Measurements from ENCODE around the gene ZBED3.
"Not testable (repeated sequence)": the region's sequence is repeated elsewhere in the genome, so short reads cannot be mapped to it uniquely, and the experiment has no call there.

ZBED3 gene

DNA sequence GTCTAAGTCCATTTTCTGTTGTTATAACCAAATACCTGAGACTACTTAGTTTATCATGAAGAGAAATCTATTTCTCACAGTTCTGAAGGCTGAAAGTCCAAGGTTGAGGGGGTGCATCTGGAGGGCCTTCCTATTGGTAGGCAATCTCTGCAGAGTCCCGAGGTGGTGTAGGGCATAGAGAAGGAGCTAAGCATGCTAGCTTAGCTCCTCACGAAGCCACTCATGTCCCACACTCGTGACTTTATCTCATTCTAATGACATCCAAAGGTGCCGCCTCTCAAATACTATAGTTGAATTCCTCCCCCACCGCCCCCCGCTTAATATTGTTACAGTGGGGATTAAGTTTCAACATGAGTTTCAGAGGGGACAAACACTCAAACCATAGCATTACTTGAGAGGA, 36.0 kb upstream of the ZBED3 start:
- Histone ChIP-seq H3K27me3 (no peaks in the 10 kb centered on the region), H3K4me1 (no peaks in the 10 kb centered on the region), H3K4me3 (no peak overlapping the region), H3K9me3 (no peaks in the 10 kb centered on the region), H3K36me3 (no peaks in the 10 kb centered on the region), H3K27ac (no peak overlapping the region)
- intact Hi-C loops (cut with DNase I; ENCODE audit: low total_unique reads): no loop called here
- no peak for DNase-seq
- TF ChIP-seq, protein P1, sequence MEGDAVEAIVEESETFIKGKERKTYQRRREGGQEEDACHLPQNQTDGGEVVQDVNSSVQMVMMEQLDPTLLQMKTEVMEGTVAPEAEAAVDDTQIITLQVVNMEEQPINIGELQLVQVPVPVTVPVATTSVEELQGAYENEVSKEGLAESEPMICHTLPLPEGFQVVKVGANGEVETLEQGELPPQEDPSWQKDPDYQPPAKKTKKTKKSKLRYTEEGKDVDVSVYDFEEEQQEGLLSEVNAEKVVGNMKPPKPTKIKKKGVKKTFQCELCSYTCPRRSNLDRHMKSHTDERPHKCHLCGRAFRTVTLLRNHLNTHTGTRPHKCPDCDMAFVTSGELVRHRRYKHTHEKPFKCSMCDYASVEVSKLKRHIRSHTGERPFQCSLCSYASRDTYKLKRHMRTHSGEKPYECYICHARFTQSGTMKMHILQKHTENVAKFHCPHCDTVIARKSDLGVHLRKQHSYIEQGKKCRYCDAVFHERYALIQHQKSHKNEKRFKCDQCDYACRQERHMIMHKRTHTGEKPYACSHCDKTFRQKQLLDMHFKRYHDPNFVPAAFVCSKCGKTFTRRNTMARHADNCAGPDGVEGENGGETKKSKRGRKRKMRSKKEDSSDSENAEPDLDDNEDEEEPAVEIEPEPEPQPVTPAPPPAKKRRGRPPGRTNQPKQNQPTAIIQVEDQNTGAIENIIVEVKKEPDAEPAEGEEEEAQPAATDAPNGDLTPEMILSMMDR (IDR thresholded peaks at IDR 0.05): no peak

DNA sequence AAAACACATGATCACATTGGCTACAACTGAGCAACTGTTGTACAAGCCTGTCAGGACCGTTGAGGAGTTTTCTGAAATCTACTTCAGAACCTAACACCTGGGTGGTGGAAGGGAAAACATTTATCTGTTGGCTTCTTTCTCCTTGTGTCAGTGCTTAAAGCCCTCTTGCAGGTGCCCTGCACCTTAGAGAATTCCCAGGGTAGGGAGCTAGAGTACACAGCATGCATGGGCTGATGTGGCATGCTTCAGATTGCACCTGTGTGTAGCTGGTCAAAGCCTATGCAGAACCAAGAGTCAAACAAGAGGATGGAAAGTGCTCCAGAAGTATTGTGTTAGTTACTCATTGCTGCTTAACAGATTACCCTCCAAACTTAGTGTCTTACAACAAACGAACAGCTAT, 33.6 kb upstream of the ZBED3 start:
- intact Hi-C loops (cut with DNase I; ENCODE audit: low total_unique reads): no loop called here
- Histone ChIP-seq H3K4me1 (no peaks in the 10 kb centered on the region), H3K27ac (no peak overlapping the region), H3K9me3 (no peaks in the 10 kb centered on the region), H3K27me3 (no peaks in the 10 kb centered on the region), H3K4me3 (no peak overlapping the region), H3K36me3 (no peaks in the 10 kb centered on the region)
- no peak for DNase-seq
- TF ChIP-seq, protein P1 (IDR thresholded peaks at IDR 0.05): no peak

DNA sequence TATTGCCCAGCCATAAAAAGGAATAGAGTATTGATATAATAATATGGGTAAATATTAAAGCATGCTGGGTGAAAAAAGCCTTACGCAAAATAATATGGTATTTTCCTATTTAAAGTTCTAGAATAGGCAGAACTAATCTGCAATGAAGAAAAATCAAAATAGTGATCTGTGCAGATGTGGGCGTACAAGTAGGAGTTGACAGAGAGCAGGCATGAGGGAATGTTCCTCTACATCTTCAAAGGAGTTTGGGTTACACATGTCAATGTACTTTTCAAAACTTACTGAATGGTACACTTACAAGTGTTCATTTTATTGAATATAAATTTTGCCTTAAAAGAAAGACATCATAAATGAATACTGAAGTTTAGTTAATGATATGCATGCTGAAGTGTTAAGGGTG, 33.0 kb upstream of the ZBED3 start:
- no peaks in the 10 kb centered on the region for H3K36me3 ChIP-seq
- TF ChIP-seq, protein P1 (IDR thresholded peaks at IDR 0.05): no peak
- H3K27ac ChIP-seq: no peak overlapping the region
- no peak for DNase-seq
- H3K4me3 ChIP-seq: no peak overlapping the region
- no peaks in the 10 kb centered on the region for H3K9me3 ChIP-seq
- no peaks in the 10 kb centered on the region for H3K27me3 ChIP-seq
- intact Hi-C loops (cut with DNase I; ENCODE audit: low total_unique reads): no loop called here
- H3K4me1 ChIP-seq: no peaks in the 10 kb centered on the region

DNA sequence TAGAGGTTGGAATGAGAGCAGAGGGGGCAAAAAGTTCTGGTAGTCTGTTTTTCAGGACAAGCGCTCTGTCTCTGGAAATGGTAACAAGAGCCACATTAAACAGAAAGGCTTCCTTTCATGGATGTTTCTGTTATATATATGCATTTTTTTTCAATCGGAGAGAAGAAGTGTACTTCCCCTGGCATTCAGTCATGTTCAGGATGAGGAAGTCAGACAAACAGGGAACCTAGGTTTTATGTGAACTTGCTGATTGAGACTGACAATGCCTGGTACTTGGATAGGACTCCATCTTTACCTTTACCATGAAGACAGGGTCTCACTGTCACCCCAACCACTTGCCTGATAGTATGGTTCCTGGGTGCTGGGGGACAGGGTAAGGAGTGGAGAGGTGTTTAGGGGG, 30.1 kb upstream of the ZBED3 start:
- Histone ChIP-seq H3K36me3 (no peaks in the 10 kb centered on the region), H3K4me1 (no peaks in the 10 kb centered on the region), H3K9me3 (no peaks in the 10 kb centered on the region), H3K4me3 (no peak overlapping the region), H3K27ac (no peak overlapping the region), H3K27me3 (no peaks in the 10 kb centered on the region)
- DNase-seq: no peak
- intact Hi-C loops (cut with DNase I; ENCODE audit: low total_unique reads): no loop called here
- TF ChIP-seq, protein P1 (IDR thresholded peaks at IDR 0.05): no peak

DNA sequence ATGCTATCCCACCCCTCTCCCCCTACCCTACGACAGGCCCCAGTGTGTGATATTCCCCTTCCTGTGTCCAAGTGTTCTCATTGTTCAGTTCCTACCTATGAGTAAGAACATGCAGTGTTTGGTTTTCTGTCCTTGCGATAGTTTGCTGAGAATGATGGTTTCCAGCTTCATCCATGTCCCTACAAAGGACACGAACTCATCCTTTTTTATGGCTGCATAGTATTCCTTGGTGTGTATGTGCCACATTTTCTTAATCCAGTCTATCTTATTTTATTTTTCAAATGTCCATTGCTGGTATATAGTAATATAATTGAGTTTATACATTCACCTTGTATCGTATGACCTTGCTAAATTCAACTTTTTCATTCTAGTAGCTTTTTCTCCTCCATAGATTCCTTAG, 19.9 kb upstream of the ZBED3 start:
- H3K4me3 ChIP-seq; H3K27ac ChIP-seq; H3K4me1 ChIP-seq; H3K36me3 ChIP-seq; DNase-seq; intact Hi-C loops (cut with DNase I; ENCODE audit: low total_unique reads); H3K27me3 ChIP-seq; H3K9me3 ChIP-seq: not testable (repeated sequence)

DNA sequence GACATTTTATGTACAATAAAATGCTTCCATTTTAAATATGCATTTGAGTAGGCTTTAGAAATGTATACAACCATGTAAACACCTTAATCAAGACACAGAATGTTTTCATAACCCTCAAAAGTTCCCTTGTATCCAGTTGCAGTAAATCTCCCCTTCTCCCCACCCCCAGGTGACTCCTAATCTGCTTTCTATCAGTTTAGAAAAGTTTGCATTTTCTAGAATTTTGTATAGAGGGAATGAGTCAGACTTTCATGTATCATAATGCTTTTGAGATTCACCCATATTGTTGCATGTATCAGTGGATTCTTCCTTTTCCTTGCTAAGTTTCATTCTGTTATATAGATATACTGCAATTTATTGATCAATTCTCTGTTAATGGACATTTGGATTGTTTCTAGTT, 17.7 kb upstream of the ZBED3 start:
- intact Hi-C loops (cut with DNase I; ENCODE audit: low total_unique reads): no loop called here
- no peak for DNase-seq
- Histone ChIP-seq H3K4me3 (no peak overlapping the region), H3K27me3 (no peaks in the 10 kb centered on the region), H3K27ac (no peak overlapping the region), H3K4me1 (no peaks in the 10 kb centered on the region), H3K9me3 (no peaks in the 10 kb centered on the region), H3K36me3 (no peaks in the 10 kb centered on the region)
- TF ChIP-seq, protein P1 (IDR thresholded peaks at IDR 0.05): no peak

Data from tibial artery (tissue), 4 donors.